ENCODE results near the gene PSMB9. TPM values are rescaled to one million over a fixed set of nuclear protein-coding genes. Genes with fewer than 3 reads are reported as not detected.

Gene PSMB9
- total and polyA plus RNA-seq, 2 of the 4 experiments (the other 2 are of a cell fraction), result 9.0 to 12.8 TPM

GRCh38 chr6:32814145-32814544, 39.8 kb upstream of the PSMB9 start:
- Histone ChIP-seq H3K4me1 (ENCODE audit: control insufficient read depth, insufficient read depth, low read length) (no peaks in the 10 kb centered on the region), H2BK5ac (ENCODE audit: low read depth, low read length, poor library complexity, severe bottlenecking) (no peak overlapping the region), H3K4me3 (ENCODE audit: insufficient read depth, low read depth, low read length) (no peak overlapping the region), H4K8ac (ENCODE audit: low read depth in 2 of 2, low read length in 2 of 2) (no peak overlapping the region), H3K18ac (ENCODE audit: low read depth, low read length) (no peak overlapping the region), H3K27me3 (ENCODE audit: control insufficient read depth, insufficient read depth, low read length) (0 out of 2 replicates have a peak, but pooled peaks cover 1% of the 10 kb centered on the region), H3K23ac (ENCODE audit: low read depth, low read length) (no peak overlapping the region), H3K36me3 (ENCODE audit: control insufficient read depth, insufficient read depth, low read length) (no peaks in the 10 kb centered on the region), H3K27ac (ENCODE audit: insufficient read depth, low read length) (no peak overlapping the region), H2AK9ac (replicated peaks; ENCODE audit: low read depth, low read length, poor library complexity) (no peak overlapping the region), H3K4ac (ENCODE audit: low read depth, low read length) (no peak overlapping the region), H3K79me1 (ENCODE audit: low read depth in 1 of 2, low read length in 2 of 2) (no peaks in the 10 kb centered on the region), H3K9me3 (ENCODE audit: control insufficient read depth, insufficient read depth, low read length) (no peaks in the 10 kb centered on the region), H4K5ac (ENCODE audit: low read depth, low read length) (no peak overlapping the region), H2AFZ (replicated peaks; ENCODE audit: low read length, poor library complexity) (no peak overlapping the region), H4K91ac (ENCODE audit: insufficient read depth, low read depth, low read length) (no peak overlapping the region), H2AK5ac (ENCODE audit: low read depth, low read length) (no peak overlapping the region), H3K14ac (replicated peaks; ENCODE audit: low read depth, low read length) (no peak overlapping the region), H3K56ac (ENCODE audit: extremely low read depth, insufficient read depth, low read length) (no peak overlapping the region), H3K9me1 (ENCODE audit: insufficient read depth, low read length) (peaks cover 4% of the 10 kb centered on the region; the same call in 1 of the 2 replicates), H2BK20ac (ENCODE audit: low read depth, low read length) (no peak overlapping the region), H2BK120ac (ENCODE audit: low read depth, low read length) (no peak overlapping the region), H3K4me2 (ENCODE audit: low read depth, low read length) (no peak overlapping the region), H3K9ac (ENCODE audit: low read depth, low read length) (no peak overlapping the region), H2BK15ac (ENCODE audit: low read depth, low read length) (no peak overlapping the region), H4K20me1 (ENCODE audit: insufficient read depth, low read length) (no peaks in the 10 kb centered on the region)
- intact Hi-C loops (cut with micrococcal nuclease), result no loop called here
- no peak for TF ChIP-seq RAD21 (IDR thresholded peaks at IDR 0.05; ENCODE audit: low read length)
- no peak for TF ChIP-seq FOS (IDR thresholded peaks at IDR 0.05; ENCODE audit: low read depth, low read length)
- no peak for TF ChIP-seq SMC3 (IDR thresholded peaks at IDR 0.05; ENCODE audit: low read depth, low read length)
- no peak for TF ChIP-seq RFX5 (IDR thresholded peaks at IDR 0.05; ENCODE audit: low read depth, low read length)
- TF ChIP-seq POLR2A (IDR thresholded peaks at IDR 0.05; ENCODE audit: low read depth, low read length), result no peak
- no peak for TF ChIP-seq CTCF (conservative IDR thresholded peaks at IDR 0.05; ENCODE audit: low read depth, low read length)
- no peak for TF ChIP-seq BHLHE40 (IDR thresholded peaks at IDR 0.05; ENCODE audit: low read depth, low read length)
- no peak for TF ChIP-seq ELK1 (IDR thresholded peaks at IDR 0.05; ENCODE audit: borderline replicate concordance, low read depth, low read length)
- TF ChIP-seq RCOR1 (IDR thresholded peaks at IDR 0.05; ENCODE audit: insufficient replicate concordance, low read length), result no peak
- in situ Hi-C loops (cut with MboI; ENCODE audit: low sequenced_read_pairs), result no loop called here
- CTCF ChIA-PET, result no interaction called here
- DNase-seq (no peak), ATAC-seq (ENCODE audit: low read depth) (no peak)
- WGBS, 2 experiments (ENCODE audit: extremely low coverage in 2 of 2, insufficient read length in 1 of 2), result no CpG with 5 or more reads among the region's 2 CpGs
- BruUV-seq (replicated peaks), result no TSS peak
- POLR2A ChIA-PET (ENCODE audit: unreplicated experiment), result no interaction called here
- dilution Hi-C loops (cut with HindIII; ENCODE audit: low sequenced_read_pairs, unreplicated experiment), result no loop called here

Data from IMR-90 (cell line).